Measurements from ENCODE around the gene YPEL1.
"Not testable (repeated sequence)": the region's sequence is repeated elsewhere in the genome, so short reads cannot be mapped to it uniquely, and the experiment has no call there.

The YPEL1 gene

GRCh38 chr22:21681566-21682370 is 53.8 kb downstream of the YPEL1 start:
- H3K4me3 Mint-ChIP-seq = no peak overlapping the region
- no peaks in the 10 kb centered on the region for H3K27me3 Mint-ChIP-seq
- no peak overlapping the region for H3K27ac Mint-ChIP-seq
- peaks cover 10% of the 10 kb centered on the region for H3K36me3 Mint-ChIP-seq (ENCODE audit: low read depth)
- peaks cover 1% of the 10 kb centered on the region for H3K4me1 Mint-ChIP-seq
- no peak for DNase-seq
- ATAC-seq = no peak
- H3K9me3 Mint-ChIP-seq = no peaks in the 10 kb centered on the region

GRCh38 chr22:21680830-21681565 is 54.6 kb downstream of the YPEL1 start:
- Mint-ChIP-seq H3K27ac (no peak overlapping the region), H3K4me3 (no peak overlapping the region), H3K36me3 (ENCODE audit: low read depth) (peaks cover 16% of the 10 kb centered on the region), H3K9me3 (no peaks in the 10 kb centered on the region), H3K27me3 (no peaks in the 10 kb centered on the region), H3K4me1 (peaks cover 1% of the 10 kb centered on the region)
- no peak for DNase-seq
- ATAC-seq = no peak

- ATAC-seq = no peak
- no peaks in the 10 kb centered on the region for H3K9me3 Mint-ChIP-seq
- DNase-seq = no peak
- H3K4me1 Mint-ChIP-seq = peaks cover 1% of the 10 kb centered on the region
- H3K4me3 Mint-ChIP-seq = no peak overlapping the region
- peaks cover 30% of the 10 kb centered on the region for H3K36me3 Mint-ChIP-seq (ENCODE audit: low read depth)
- no peaks in the 10 kb centered on the region for H3K27me3 Mint-ChIP-seq
- H3K27ac Mint-ChIP-seq = no peak overlapping the region
Measured at GRCh38 chr22:21679383-21679782, 56.2 kb downstream of the YPEL1 start.

- not testable (repeated sequence) for DNase-seq, H3K27ac Mint-ChIP-seq, H3K4me1 Mint-ChIP-seq, H3K4me3 Mint-ChIP-seq, ATAC-seq, H3K27me3 Mint-ChIP-seq, H3K9me3 Mint-ChIP-seq
- peaks cover 32% of the 10 kb centered on the region for H3K36me3 Mint-ChIP-seq (ENCODE audit: low read depth)
Measured at GRCh38 chr22:21678842-21679241, 56.8 kb downstream of the YPEL1 start.

- H3K36me3 Mint-ChIP-seq (ENCODE audit: low read depth) = peaks cover 31% of the 10 kb centered on the region
- H3K27ac Mint-ChIP-seq = no peak overlapping the region
- no peak for DNase-seq
Measured at GRCh38 chr22:21677606-21678443, 57.8 kb downstream of the YPEL1 start.

GRCh38 chr22:21674638-21675245 is 60.9 kb downstream of the YPEL1 start:
- ATAC-seq (no peak), DNase-seq (no peak)
- Mint-ChIP-seq H3K9me3 (no peaks in the 10 kb centered on the region), H3K4me3 (no peak overlapping the region), H3K4me1 (peaks cover 2% of the 10 kb centered on the region), H3K36me3 (ENCODE audit: low read depth) (peaks cover 36% of the 10 kb centered on the region), H3K27me3 (no peaks in the 10 kb centered on the region), H3K27ac (no peak overlapping the region)

More at GRCh38 chr22:21677606-21678443, 57.8 kb downstream of the YPEL1 start:
- no peaks in the 10 kb centered on the region for H3K27me3 Mint-ChIP-seq
- H3K9me3 Mint-ChIP-seq = no peaks in the 10 kb centered on the region
- H3K4me3 Mint-ChIP-seq = no peak overlapping the region
- H3K4me1 Mint-ChIP-seq = peaks cover 1% of the 10 kb centered on the region
- no peak for ATAC-seq

GRCh38 chr22:21673534-21674321 is 61.9 kb downstream of the YPEL1 start:
- no peak overlapping the region for H3K27ac Mint-ChIP-seq
- ATAC-seq (no peak), DNase-seq (no peak)
- H3K4me1 Mint-ChIP-seq = peaks cover 5% of the 10 kb centered on the region
- H3K36me3 Mint-ChIP-seq (ENCODE audit: low read depth) = peaks cover 37% of the 10 kb centered on the region
- H3K9me3 Mint-ChIP-seq = no peaks in the 10 kb centered on the region
- H3K27me3 Mint-ChIP-seq = no peaks in the 10 kb centered on the region
- no peak overlapping the region for H3K4me3 Mint-ChIP-seq

- Mint-ChIP-seq H3K4me3 (no peak overlapping the region), H3K27ac (no peak overlapping the region), H3K27me3 (no peaks in the 10 kb centered on the region), H3K4me1 (peaks cover 14% of the 10 kb centered on the region), H3K36me3 (ENCODE audit: low read depth) (peaks cover 32% of the 10 kb centered on the region), H3K9me3 (no peaks in the 10 kb centered on the region)
- DNase-seq = no peak
- no peak for ATAC-seq
Measured at GRCh38 chr22:21672107-21672629, 63.4 kb downstream of the YPEL1 start.

- DNase-seq = no peak
- no peaks in the 10 kb centered on the region for H3K27me3 Mint-ChIP-seq
- H3K4me1 Mint-ChIP-seq = peaks cover 31% of the 10 kb centered on the region
- H3K4me3 Mint-ChIP-seq = no peak overlapping the region
- no peak overlapping the region for H3K27ac Mint-ChIP-seq
- no peaks in the 10 kb centered on the region for H3K9me3 Mint-ChIP-seq
- no peak for ATAC-seq
- peaks cover 14% of the 10 kb centered on the region for H3K36me3 Mint-ChIP-seq (ENCODE audit: low read depth)
Measured at GRCh38 chr22:21669026-21669425, 66.6 kb downstream of the YPEL1 start.

- peak overlapping the region; percentile 98 for H3K4me3 Mint-ChIP-seq
- DNase-seq = no peak
- ATAC-seq = no peak
- peak overlapping the region; percentile 96 for H3K27ac Mint-ChIP-seq
- no peaks in the 10 kb centered on the region for H3K9me3 Mint-ChIP-seq
- H3K27me3 Mint-ChIP-seq = no peaks in the 10 kb centered on the region
- H3K4me1 Mint-ChIP-seq = peaks cover 31% of the 10 kb centered on the region
- H3K36me3 Mint-ChIP-seq (ENCODE audit: low read depth) = peaks cover 10% of the 10 kb centered on the region
Measured at GRCh38 chr22:21666786-21667185, 68.8 kb downstream of the YPEL1 start.

- peaks cover 31% of the 10 kb centered on the region for H3K4me1 Mint-ChIP-seq
- no peak for ATAC-seq
- H3K36me3 Mint-ChIP-seq (ENCODE audit: low read depth) = peaks cover 10% of the 10 kb centered on the region
- H3K9me3 Mint-ChIP-seq = no peaks in the 10 kb centered on the region
- peak overlapping the region; percentile 96 for H3K27ac Mint-ChIP-seq
- H3K4me3 Mint-ChIP-seq = peak overlapping the region; percentile 98
- no peak for DNase-seq
- no peaks in the 10 kb centered on the region for H3K27me3 Mint-ChIP-seq
Measured at GRCh38 chr22:21665047-21665851, 70.3 kb downstream of the YPEL1 start.

- Mint-ChIP-seq H3K36me3 (ENCODE audit: low read depth) (peaks cover 7% of the 10 kb centered on the region), H3K9me3 (no peaks in the 10 kb centered on the region), H3K4me3 (no peak overlapping the region), H3K27ac (no peak overlapping the region), H3K27me3 (no peaks in the 10 kb centered on the region), H3K4me1 (peaks cover 26% of the 10 kb centered on the region)
- DNase-seq (no peak), ATAC-seq (no peak)
Measured at GRCh38 chr22:21663738-21664137, 71.9 kb downstream of the YPEL1 start.

- Mint-ChIP-seq H3K4me3 (no peak overlapping the region), H3K9me3 (no peaks in the 10 kb centered on the region), H3K4me1 (peaks cover 23% of the 10 kb centered on the region), H3K27me3 (no peaks in the 10 kb centered on the region), H3K36me3 (ENCODE audit: low read depth) (peaks cover 4% of the 10 kb centered on the region), H3K27ac (no peak overlapping the region)
- no peak for ATAC-seq
- DNase-seq = no peak
Measured at GRCh38 chr22:21661991-21662390, 73.6 kb downstream of the YPEL1 start.
